Calu3 (cell line): ENCODE measurements around the gene MCC. TPM values are rescaled to one million over a fixed set of nuclear protein-coding genes. Genes with fewer than 3 reads are reported as not detected.

Source experiments
- BruUV-seq: library from RNA; stranded (reverse); fragments of 400-500 nt; replicated peaks from 2 replicates; lab custom pipeline; 2021; lab: Mats Ljungman, UMichigan
- CTCF ChIA-PET: fragments of 300-600 bp; sonication (Branson Sonifier 250); formaldehyde crosslinking; loops from one replicate; lab custom pipeline; 2022; ENCODE audit warnings: antibody characterized with exemption; lab: Charles Lee
- DNase-seq: peaks from one replicate; pipeline ENCODE4 v3.0.0; 2022
- H3K27ac Mint-ChIP-seq: one replicate; pipeline ENCODE4 v1.8.0; 2022; ENCODE audit warnings: mixed read lengths; ENCODE audit not compliant: unreplicated experiment
- H3K27me3 Mint-ChIP-seq: one replicate; pipeline ENCODE4 v1.8.0; 2022; ENCODE audit warnings: mixed read lengths; ENCODE audit not compliant: unreplicated experiment
- H3K36me3 Mint-ChIP-seq: one replicate; pipeline ENCODE4 v1.8.0; 2022; ENCODE audit warnings: mild to moderate bottlenecking, moderate library complexity, mixed read lengths; ENCODE audit not compliant: insufficient read depth, unreplicated experiment
- H3K4me1 Mint-ChIP-seq: one replicate; pipeline ENCODE4 v1.8.0; 2022; ENCODE audit warnings: mild to moderate bottlenecking, low read depth, mixed read lengths; ENCODE audit not compliant: unreplicated experiment
- H3K4me3 Mint-ChIP-seq: one replicate; pipeline ENCODE4 v1.8.0; 2022; ENCODE audit warnings: mild to moderate bottlenecking, low read depth, moderate library complexity, mixed read lengths; ENCODE audit not compliant: unreplicated experiment
- H3K9me3 Mint-ChIP-seq: one replicate; pipeline ENCODE4 v1.8.0; 2022; ENCODE audit warnings: low read depth, mixed read lengths; ENCODE audit not compliant: unreplicated experiment
- CTCF ChIP-seq: fragments of 200-600 bp; IDR thresholded peaks from one replicate; pipeline ENCODE4 v1.8.0; 2022; ENCODE audit warnings: antibody characterized with exemption; ENCODE audit not compliant: unreplicated experiment
- intact Hi-C: fragments of 100-400 bp; cut with micrococcal nuclease; formaldehyde crosslinking; loops from one replicate; pipeline ENCODE4 v1.10.0; 2022; ENCODE audit not compliant: unreplicated experiment
- total RNA-seq: library from RNA; stranded (reverse); gene quantifications from 2 replicates; pipeline ENCODE4 v1.2.3, GENCODE V29; 2022

Gene MCC
- total RNA-seq, 1 experiment from 2014 or later = 2.8 TPM

- no peak for DNase-seq
- no peak overlapping the region for H3K4me3 Mint-ChIP-seq
- no peak for TF ChIP-seq CTCF
- CTCF ChIA-PET = interaction anchor here (0.7 kb wide), 1 partner anchor 1200 kb away, joined by 3 read pairs; no protein-coding TSS in a partner anchor
- BruUV-seq = no TSS peak
- no peaks in the 10 kb centered on the region for H3K36me3 Mint-ChIP-seq
- H3K4me1 Mint-ChIP-seq = no peaks in the 10 kb centered on the region
- no peak overlapping the region for H3K27ac Mint-ChIP-seq
- H3K9me3 Mint-ChIP-seq = no peaks in the 10 kb centered on the region
- intact Hi-C loops = no loop called here
- peaks cover 2% of the 10 kb centered on the region for H3K27me3 Mint-ChIP-seq
Measured at GRCh38 chr5:113119246-113119924, 368.9 kb downstream of the MCC start.

- TF ChIP-seq CTCF = no peak
- intact Hi-C loops = no loop called here
- Mint-ChIP-seq H3K4me1 (no peaks in the 10 kb centered on the region), H3K27ac (no peak overlapping the region), H3K4me3 (no peak overlapping the region), H3K27me3 (no peaks in the 10 kb centered on the region), H3K9me3 (no peaks in the 10 kb centered on the region), H3K36me3 (no peaks in the 10 kb centered on the region)
- BruUV-seq = no TSS peak
- DNase-seq = no peak
- CTCF ChIA-PET = interaction anchor here (0.7 kb wide), 1 partner anchor 1201 kb away, joined by 3 read pairs; no protein-coding TSS in a partner anchor
Measured at GRCh38 chr5:113118765-113119164, 369.5 kb downstream of the MCC start.

- Mint-ChIP-seq H3K27ac (no peak overlapping the region), H3K9me3 (no peaks in the 10 kb centered on the region), H3K4me1 (no peaks in the 10 kb centered on the region), H3K36me3 (no peaks in the 10 kb centered on the region), H3K27me3 (no peaks in the 10 kb centered on the region), H3K4me3 (no peak overlapping the region)
- no peak for DNase-seq
- BruUV-seq = no TSS peak
- CTCF ChIA-PET = no interaction called here
- TF ChIP-seq CTCF = no peak
- intact Hi-C loops = no loop called here
Measured at GRCh38 chr5:113118298-113118697, 370.0 kb downstream of the MCC start.

- no peaks in the 10 kb centered on the region for H3K36me3 Mint-ChIP-seq
- H3K9me3 Mint-ChIP-seq = no peaks in the 10 kb centered on the region
- H3K27me3 Mint-ChIP-seq = peaks cover 3% of the 10 kb centered on the region
- no peak overlapping the region for H3K27ac Mint-ChIP-seq
- no peak for TF ChIP-seq CTCF
- intact Hi-C loops = no loop called here
- H3K4me1 Mint-ChIP-seq = no peaks in the 10 kb centered on the region
- CTCF ChIA-PET = no interaction called here
- no TSS peak for BruUV-seq
- no peak overlapping the region for H3K4me3 Mint-ChIP-seq
- no peak for DNase-seq
Measured at GRCh38 chr5:113117543-113118115, 370.6 kb downstream of the MCC start.
